Measurements from ENCODE around the gene JAKMIP2. TPM values are rescaled to one million over a fixed set of nuclear protein-coding genes. Genes with fewer than 3 reads are reported as not detected.

JAKMIP2 gene
- total and polyA plus RNA-seq, 2 donors (not counting 1 experiment from before 2014, with no cell fraction given) = 1.3 to 6.5 TPM

GRCh38 chr5:147737921-147738320 is 44.6 kb downstream of the JAKMIP2 start:
- no peak overlapping the region for H3K27ac ChIP-seq (ENCODE audit: insufficient read depth, low read length)
- H2AFZ ChIP-seq (ENCODE audit: low read length) = no peak overlapping the region
- no peak for DNase-seq (ENCODE audit: low read depth in 2 of 2)
- no peaks in the 10 kb centered on the region for H3K9me3 ChIP-seq (ENCODE audit: control insufficient read depth, insufficient read depth, low read depth, low read length)
- H4K20me1 ChIP-seq (ENCODE audit: control insufficient read depth, extremely low read depth, insufficient read depth, low read length) = no peaks in the 10 kb centered on the region
- H3K36me3 ChIP-seq (ENCODE audit: control insufficient read depth, insufficient read depth, low read length) = no peaks in the 10 kb centered on the region
- H3K4me1 ChIP-seq (ENCODE audit: control insufficient read depth, extremely low read depth, insufficient read depth, low read length) = no peaks in the 10 kb centered on the region
- H3K4me3 ChIP-seq (replicated peaks in 1 of 4; ENCODE audit: control extremely low read depth in 1 of 4, insufficient read depth in 1 of 4, low read depth in 3 of 4, low read length in 4 of 4) = no peak overlapping the region
- no peak for TF ChIP-seq CTCF (conservative IDR thresholded peaks at IDR 0.05 in 1 of 2, IDR thresholded peaks at IDR 0.05 in 1 of 2; ENCODE audit: low read depth in 1 of 2, low read length in 2 of 2)
- TF ChIP-seq EZH2 (IDR thresholded peaks at IDR 0.05; ENCODE audit: low read length, missing control alignments) = no peak
- H3K9ac ChIP-seq (ENCODE audit: insufficient read depth, low read length) = no peak overlapping the region
- H3K4me2 ChIP-seq (ENCODE audit: extremely low read depth, insufficient read depth, low read length) = no peak overlapping the region
- H3K79me2 ChIP-seq (ENCODE audit: control insufficient read depth, insufficient read depth, low read length) = no peaks in the 10 kb centered on the region
- H3K27me3 ChIP-seq (ENCODE audit: control insufficient read depth, insufficient read depth, low read length) = no peaks in the 10 kb centered on the region

DNA sequence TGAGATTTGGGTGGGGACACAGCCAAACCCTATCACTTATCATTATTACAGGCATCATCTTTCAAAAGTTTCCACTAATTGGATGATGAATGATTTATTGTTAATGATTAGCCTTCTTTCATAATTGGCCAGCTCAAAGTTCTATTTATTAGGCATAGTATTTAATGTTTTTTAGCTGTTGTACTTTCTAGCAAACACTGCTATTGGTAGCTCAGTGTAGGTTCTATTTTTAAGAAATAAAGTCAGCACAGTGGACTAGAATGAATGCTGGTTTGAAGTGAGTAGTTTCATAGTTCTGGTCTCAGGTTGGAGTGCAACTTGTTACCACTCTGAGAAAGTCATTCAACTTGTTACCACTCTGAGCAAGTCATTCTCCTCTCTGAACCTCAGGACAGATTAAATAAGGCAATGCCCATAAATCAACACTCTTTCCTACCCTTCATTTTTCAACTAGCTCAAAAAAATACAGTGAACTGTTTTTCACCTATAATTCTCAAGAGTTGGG is 46.9 kb downstream of the JAKMIP2 start:
- H3K27me3 ChIP-seq (ENCODE audit: control insufficient read depth, insufficient read depth, low read length) = no peaks in the 10 kb centered on the region
- no peak for DNase-seq (ENCODE audit: low read depth in 2 of 2)
- H3K4me1 ChIP-seq (ENCODE audit: control insufficient read depth, extremely low read depth, insufficient read depth, low read length) = no peaks in the 10 kb centered on the region
- no peaks in the 10 kb centered on the region for H3K79me2 ChIP-seq (ENCODE audit: control insufficient read depth, insufficient read depth, low read length)
- no peaks in the 10 kb centered on the region for H4K20me1 ChIP-seq (ENCODE audit: control insufficient read depth, extremely low read depth, insufficient read depth, low read length)
- no peak overlapping the region for H2AFZ ChIP-seq (ENCODE audit: low read length)
- H3K36me3 ChIP-seq (ENCODE audit: control insufficient read depth, insufficient read depth, low read length) = no peaks in the 10 kb centered on the region
- H3K4me3 ChIP-seq (replicated peaks in 1 of 4; ENCODE audit: control extremely low read depth in 1 of 4, insufficient read depth in 1 of 4, low read depth in 3 of 4, low read length in 4 of 4) = no peak overlapping the region
- no peaks in the 10 kb centered on the region for H3K9me3 ChIP-seq (ENCODE audit: control insufficient read depth, insufficient read depth, low read depth, low read length)
- H3K9ac ChIP-seq (ENCODE audit: insufficient read depth, low read length) = no peak overlapping the region
- TF ChIP-seq CTCF (conservative IDR thresholded peaks at IDR 0.05 in 1 of 2, IDR thresholded peaks at IDR 0.05 in 1 of 2; ENCODE audit: low read depth in 1 of 2, low read length in 2 of 2) = no peak
- TF ChIP-seq EZH2 (IDR thresholded peaks at IDR 0.05; ENCODE audit: low read length, missing control alignments) = no peak
- H3K4me2 ChIP-seq (ENCODE audit: extremely low read depth, insufficient read depth, low read length) = no peak overlapping the region
- no peak overlapping the region for H3K27ac ChIP-seq (ENCODE audit: insufficient read depth, low read length)

DNA sequence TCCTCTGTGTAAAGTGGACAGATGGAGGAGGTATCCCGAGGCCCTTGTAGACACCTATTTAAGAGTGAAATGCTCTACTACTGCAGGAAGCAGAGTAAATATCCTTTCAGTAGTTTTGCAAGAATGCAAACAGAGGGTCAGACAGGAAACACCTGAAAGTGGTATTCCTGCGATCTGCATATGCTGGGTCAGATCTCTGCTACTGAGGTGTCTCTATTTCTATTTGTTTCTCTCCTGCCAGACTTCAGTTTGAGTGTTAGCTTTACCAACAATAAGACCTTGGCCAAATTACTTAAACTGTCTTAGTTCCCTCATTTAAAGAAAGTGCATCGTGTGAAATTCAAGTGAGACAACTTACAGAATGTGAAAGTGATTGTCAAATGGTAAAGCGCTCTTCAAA is 47.6 kb downstream of the JAKMIP2 start:
- no peak overlapping the region for H3K4me3 ChIP-seq (replicated peaks in 1 of 4; ENCODE audit: control extremely low read depth in 1 of 4, insufficient read depth in 1 of 4, low read depth in 3 of 4, low read length in 4 of 4)
- H2AFZ ChIP-seq (ENCODE audit: low read length) = no peak overlapping the region
- no peaks in the 10 kb centered on the region for H3K4me1 ChIP-seq (ENCODE audit: control insufficient read depth, extremely low read depth, insufficient read depth, low read length)
- no peak overlapping the region for H3K9ac ChIP-seq (ENCODE audit: insufficient read depth, low read length)
- no peaks in the 10 kb centered on the region for H3K9me3 ChIP-seq (ENCODE audit: control insufficient read depth, insufficient read depth, low read depth, low read length)
- no peaks in the 10 kb centered on the region for H3K36me3 ChIP-seq (ENCODE audit: control insufficient read depth, insufficient read depth, low read length)
- no peak for DNase-seq (ENCODE audit: low read depth in 2 of 2)
- H3K27ac ChIP-seq (ENCODE audit: insufficient read depth, low read length) = no peak overlapping the region
- H3K4me2 ChIP-seq (ENCODE audit: extremely low read depth, insufficient read depth, low read length) = no peak overlapping the region
- H3K79me2 ChIP-seq (ENCODE audit: control insufficient read depth, insufficient read depth, low read length) = no peaks in the 10 kb centered on the region
- no peaks in the 10 kb centered on the region for H3K27me3 ChIP-seq (ENCODE audit: control insufficient read depth, insufficient read depth, low read length)
- TF ChIP-seq EZH2 (IDR thresholded peaks at IDR 0.05; ENCODE audit: low read length, missing control alignments) = no peak
- no peak for TF ChIP-seq CTCF (conservative IDR thresholded peaks at IDR 0.05 in 1 of 2, IDR thresholded peaks at IDR 0.05 in 1 of 2; ENCODE audit: low read depth in 1 of 2, low read length in 2 of 2)
- H4K20me1 ChIP-seq (ENCODE audit: control insufficient read depth, extremely low read depth, insufficient read depth, low read length) = no peaks in the 10 kb centered on the region
